GM18505 (cell line): ENCODE results near the gene MLN.

Experiments used
- ATAC-seq: cut with Tn5 transposase; IDR thresholded peaks from one replicate; pipeline ENCODE4 v1.9.1; 2021; ENCODE audit not compliant: unreplicated experiment
- POLR2A ChIP-seq: IDR thresholded peaks from 4 replicates; pipeline ENCODE4 v1.6.1; 2011; ENCODE audit warnings: borderline replicate concordance; ENCODE audit not compliant: insufficient read depth, insufficient read length; ENCODE audit errors: extremely low read depth

MLN gene

DNA sequence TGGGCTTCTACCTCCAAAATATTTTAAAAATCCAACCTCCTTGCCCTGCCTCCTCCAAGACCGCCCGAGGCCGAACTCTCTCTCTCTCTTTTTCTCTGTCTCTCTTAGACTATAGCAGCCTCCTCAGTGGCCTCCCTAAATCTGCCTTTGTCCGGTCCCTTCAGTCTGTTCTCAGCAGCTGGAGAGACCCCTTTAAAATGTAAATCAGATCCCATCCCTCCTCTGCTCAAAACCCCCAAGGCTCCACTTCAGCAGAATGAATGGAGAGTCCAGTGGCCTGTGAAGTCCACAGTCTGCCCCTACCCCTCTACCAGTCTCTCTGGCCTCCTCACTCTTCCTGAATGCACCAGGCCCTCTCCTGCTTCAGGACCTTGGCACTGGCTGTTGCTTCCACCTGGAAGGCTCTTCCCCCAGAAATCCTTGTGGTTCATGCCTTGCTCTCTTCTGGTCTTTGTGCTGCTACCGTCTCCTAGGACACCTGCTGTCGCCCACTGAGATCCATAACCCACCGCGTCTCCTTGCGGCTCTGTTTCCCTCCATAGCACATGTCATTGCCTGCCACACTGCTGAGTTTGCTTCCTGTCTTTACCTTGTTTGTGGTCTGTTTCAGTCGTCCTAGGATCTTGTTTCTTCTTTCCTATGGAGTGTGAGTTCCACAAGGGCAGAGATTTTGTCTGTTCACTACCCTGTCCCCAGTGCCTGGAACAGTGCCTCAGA, 6.0 kb downstream of the MLN start:
- no peak for ATAC-seq
- TF ChIP-seq POLR2A: no peak

DNA sequence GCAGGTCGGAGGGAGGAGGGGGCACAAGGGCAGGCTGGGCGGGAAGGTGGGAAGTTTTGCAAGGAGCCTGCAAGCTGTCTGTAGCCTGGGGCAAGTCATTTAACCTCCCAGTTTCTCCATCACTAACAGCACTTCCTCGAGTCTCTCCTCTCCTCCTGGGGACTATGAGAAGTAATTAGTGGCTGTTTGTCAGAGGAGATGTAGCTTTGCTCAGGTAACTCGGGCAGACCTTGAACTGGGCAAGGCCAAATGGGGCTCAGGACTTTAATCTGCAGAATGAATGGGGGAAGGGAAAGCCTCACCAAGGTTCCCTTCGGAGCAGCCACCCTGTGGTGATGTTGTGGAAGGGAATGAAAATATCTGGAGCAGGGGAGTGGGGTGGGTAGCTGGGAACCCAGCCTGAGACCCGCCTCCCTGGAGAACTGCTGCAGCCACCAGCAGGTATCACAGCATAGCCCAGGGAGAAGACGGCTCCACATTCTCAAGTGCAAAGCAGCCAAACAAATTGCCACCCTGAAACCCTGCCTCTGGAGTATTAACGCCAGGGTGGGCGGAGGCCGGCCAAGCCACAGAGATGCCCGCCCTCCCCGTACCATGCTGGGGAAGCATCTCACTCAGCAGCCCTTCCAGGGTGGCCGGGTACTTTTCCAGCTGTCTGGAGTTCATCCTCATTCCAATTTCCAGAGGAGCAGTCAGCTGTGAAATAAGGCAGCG, 8.7 kb downstream of the MLN start:
- ATAC-seq: no peak
- no peak for TF ChIP-seq POLR2A

DNA sequence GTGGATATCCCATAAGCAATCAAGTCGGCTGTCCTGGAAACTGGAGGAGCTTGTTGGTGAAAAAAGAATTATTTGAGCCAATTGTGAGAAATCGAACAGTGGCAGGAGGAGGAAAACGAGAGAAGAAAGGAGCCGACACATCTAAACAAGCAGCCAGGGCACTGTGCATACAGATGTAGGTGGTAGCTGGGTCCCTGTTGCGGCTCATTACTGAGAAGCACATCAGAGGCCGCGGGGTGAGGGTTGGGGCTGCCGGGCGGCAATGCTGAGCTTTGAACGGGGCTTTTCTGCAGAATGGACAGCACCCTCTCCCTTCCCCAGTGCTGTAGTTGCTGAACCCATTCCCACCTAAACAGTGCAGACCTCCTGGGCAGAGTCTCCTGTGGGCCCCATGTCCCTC, 10.8 kb downstream of the MLN start:
- no peak for ATAC-seq
- TF ChIP-seq POLR2A: no peak

DNA sequence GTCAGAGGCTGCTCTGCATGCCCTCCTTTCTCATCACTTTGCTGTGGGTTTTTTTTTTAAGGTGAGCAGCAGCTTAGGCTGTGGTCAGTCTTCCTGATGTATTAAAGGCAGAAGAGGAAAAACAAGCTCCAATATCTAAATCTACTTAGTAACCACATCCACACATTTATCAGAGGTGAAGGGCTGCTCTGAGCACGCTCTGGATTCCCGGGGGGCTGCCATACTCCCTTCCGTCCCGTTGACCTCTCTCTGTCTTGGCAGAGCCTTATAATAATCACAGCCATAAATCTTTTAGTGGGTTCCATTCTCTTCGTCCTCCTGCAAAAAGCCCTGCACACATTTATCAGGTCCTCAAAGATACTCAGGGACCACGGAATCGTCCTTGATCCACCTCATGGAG, 12.2 kb downstream of the MLN start:
- ATAC-seq: no peak
- no peak for TF ChIP-seq POLR2A

DNA sequence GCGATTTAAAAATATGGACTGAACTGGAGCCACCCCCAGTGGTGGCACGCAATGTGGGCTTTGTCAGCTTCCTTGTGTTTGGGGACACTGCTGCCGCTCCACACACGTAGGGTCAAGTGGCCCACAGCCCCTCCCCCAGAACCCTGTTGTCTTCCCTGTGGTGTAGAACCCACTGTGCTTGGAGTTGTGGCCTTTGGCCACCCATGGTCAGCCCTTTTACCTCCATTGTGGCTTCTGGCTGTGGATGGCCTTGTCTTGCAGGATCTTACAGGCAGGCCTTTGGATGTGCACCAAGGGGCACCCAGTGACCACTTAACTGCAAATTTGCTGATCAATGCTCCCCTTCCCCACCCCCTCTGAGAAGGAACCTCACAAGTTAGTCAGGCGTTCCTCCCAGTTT, 12.9 kb downstream of the MLN start:
- ATAC-seq: no peak
- TF ChIP-seq POLR2A: no peak

DNA sequence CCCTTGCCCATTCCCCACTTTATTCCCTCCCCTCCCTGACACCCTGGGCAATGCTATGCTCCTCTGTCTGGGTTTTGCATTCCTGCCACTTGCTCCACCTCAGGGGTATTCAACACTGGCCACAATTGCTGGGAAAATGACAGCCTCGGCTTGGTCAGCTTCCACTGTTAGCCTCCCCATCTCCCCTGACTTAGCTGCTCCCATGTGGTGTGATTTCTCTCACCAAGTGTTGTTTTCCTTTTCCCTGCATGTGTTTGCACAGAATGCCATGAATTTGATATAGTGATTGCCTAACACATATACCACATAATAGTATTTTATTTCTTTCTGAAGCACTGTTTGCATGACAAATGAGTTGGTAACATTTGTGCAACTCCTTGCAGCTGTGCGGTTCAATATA, 13.4 kb downstream of the MLN start:
- no peak for ATAC-seq
- TF ChIP-seq POLR2A: no peak

DNA sequence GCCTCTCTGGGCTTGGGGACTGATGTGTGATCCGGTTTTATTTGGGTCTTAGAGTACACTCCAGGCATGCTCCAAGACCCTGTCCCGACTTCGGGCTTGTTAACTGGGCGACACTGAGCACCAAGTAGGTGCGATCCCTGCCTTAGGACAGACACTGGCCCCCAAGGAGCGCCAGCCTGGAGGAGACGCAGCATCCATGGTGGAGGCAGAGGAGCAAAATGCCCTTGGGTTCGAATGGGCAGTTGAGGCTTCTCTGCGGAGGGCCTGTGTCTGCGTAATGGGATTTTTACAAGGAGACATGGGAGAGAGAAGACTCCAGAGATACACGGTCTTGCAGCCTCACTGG, 14.3 kb downstream of the MLN start:
- TF ChIP-seq POLR2A: no peak

DNA sequence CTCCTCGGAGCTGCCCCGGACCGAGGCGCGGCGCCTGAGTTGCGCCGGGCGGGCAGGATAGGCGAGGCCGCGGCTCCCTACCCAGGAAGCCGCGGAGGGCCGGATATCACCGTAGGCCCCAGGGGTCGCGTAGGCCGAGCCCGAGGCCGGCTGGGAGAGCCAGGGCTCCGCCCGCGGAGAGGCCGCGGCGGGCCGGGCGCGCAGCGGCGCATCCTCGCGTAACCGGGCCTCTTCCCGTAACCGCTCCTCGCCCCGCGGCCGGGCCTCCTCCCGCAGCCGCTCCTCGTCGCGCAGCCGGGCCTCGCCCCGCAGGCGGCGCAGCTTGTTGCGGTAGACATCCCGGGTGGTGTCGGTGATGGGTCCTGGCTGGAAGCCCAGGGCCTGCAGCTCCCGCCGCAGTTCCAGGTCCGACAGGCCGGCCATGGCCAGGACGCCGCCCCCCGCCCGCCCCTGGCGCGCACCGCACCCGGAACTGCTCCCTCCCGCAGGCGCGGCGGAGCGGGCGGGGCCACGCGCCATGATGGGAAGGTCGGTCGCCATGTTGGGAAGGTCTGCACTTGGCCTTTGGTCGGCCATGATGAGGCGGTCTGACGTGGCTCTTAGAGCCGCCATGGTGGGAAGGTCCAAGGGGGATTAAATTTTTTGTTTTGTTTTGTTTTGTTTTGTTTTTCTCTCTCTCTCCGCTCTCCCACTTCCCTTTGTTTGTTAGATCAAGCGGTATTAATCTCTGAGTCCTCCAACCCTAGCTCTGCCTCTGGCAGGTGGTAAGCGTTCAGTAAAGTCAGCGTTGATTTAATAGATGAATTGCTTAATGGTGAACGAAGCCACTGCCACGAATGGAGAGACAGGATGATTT, 14.9 kb downstream of the MLN start, which contains the start of gene LEMD2:
Gene LEMD2 (minus strand): TSS at position 437 of the 856 bp plus-strand sequence. CDS start 14 bp downstream, at position 423.
- peak; percentile 83 for TF ChIP-seq POLR2A
- ATAC-seq: peak; percentile 82

More for the DNA sequence above, 14.3 kb downstream of the MLN start:
- no peak for ATAC-seq

DNA sequence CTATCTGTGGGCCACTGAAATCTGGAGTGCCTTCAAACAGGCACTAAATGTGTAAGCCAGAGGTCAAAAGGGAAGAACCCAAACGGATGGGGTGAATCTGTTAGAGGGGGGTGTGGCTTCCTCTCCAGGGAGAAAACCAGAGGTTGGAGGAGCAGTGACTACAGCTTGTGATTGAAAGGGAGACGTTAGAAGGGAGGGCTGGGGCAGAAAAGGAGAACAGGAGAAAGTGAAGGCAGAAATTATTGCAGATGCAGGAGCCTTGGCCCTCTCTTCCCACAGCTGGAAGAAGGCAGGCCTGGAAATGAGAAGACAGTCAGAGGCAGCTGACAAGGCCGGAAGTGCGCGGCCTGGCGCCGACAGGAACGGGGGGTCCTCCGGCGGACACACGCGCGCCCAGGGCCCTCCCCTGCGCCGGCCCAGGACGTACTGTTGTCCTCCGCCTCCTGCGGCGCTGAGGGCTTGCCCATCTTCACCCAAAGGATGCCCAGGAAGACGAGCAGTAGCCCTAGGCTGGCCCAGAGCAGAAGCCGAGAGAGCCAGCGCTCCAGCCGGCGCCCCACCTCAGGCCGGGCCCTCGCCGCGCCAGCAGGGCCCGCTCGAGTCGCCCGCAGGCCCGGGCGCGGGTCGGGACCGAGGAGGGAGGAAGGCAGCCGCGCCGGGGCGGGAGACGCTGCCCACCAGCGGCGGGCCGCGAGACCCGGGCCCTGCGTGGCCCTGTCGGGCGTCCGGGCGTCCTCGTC, 15.7 kb downstream of the MLN start:
- peak; percentile 40 for ATAC-seq
- peak; percentile 59 for TF ChIP-seq POLR2A

DNA sequence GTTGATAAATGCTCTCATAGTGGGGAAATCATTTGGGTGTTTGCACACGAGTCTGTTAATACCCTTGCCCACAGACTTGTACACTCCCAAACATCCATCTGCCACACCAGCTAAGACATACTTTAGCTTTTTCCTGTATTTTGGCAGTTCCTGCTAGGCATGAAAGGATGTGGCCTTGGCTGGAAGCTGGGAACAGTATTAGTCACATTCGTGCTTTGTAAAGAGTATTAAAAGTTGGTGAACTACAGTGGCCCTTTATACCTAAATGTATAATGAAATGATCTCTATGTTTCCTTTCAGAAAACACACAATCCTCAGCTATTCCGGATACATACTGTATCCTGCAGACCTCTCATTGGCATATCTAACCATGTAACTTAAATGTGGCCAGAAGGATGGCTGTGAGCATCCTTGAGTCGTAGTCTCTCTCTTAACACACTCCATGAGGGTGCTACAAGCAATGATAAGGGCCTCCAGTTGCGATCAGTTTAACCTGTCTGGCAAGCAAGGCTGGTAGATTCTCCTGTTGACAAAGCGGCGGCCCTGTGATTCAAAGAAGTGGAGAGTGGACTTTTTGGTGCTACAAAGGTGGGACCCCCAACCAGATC, 16.4 kb downstream of the MLN start:
- ATAC-seq: no peak
- TF ChIP-seq POLR2A: no peak

DNA sequence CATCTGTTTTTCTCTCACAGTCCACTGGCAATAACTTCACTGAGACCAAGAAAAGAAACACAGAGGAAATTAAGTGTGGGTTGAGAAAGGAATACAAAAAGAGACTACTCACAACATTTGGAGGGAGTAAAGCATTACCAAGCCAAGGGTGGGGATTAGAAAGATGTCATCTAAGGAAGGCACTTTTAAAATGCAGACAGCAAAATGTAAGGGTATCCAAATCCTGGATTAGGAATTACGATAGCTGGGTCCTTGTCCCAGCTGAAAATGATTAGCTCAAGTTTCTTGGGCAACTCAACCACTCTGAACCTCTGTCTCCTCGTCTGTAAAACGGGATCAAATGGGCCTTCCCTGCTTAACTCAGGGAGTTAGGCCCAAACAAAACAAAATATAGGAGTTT, 17.1 kb downstream of the MLN start:
- TF ChIP-seq POLR2A: no peak
- no peak for ATAC-seq

DNA sequence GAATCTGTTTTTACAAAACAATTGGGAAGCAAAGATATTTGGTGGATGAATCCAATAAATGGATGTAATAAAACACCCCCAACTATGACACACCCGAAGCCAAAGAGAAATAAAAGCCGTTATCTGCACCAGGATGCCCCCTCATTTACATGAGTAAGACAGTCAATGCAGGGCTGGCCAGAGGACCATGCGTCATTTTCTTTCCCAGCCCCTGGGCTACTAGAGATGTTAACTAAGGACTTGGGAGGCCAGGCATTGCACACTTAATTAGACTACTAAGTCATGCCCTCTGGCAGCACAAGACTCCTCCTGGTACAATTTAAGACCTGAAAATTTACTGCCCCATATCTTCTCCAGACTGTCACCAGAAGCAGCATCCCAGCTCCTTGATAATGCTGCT, 18.0 kb downstream of the MLN start:
- ATAC-seq: no peak
- TF ChIP-seq POLR2A: no peak
